Measurements from ENCODE around the gene ZC3H14.
A peak's percentile ranks its signal among the peaks of the same experiment; 100 is the strongest.

The ZC3H14 gene

DNA sequence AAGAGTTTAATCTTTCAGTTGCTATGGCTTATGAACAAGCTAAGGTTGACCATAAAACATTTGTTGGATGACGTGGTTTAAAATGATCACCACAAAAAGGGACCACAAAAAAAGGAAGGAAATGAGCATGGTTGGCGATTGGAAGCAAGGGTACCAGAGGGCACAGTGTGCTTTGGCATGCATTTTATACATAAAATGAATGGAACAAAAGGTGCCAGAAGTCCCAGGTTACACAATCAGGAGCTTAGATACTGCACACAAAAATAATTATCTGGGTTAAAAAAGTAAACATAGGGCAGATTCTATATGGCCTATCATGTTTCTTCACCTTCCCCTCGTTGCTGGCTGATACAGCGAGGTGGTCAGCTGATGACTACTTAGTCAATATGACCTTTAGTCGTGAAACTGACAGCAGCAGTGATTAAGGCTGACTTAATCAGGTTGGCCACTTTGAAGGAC, 50.7 kb downstream of the ZC3H14 start:
- DNase-seq = no peak

DNA sequence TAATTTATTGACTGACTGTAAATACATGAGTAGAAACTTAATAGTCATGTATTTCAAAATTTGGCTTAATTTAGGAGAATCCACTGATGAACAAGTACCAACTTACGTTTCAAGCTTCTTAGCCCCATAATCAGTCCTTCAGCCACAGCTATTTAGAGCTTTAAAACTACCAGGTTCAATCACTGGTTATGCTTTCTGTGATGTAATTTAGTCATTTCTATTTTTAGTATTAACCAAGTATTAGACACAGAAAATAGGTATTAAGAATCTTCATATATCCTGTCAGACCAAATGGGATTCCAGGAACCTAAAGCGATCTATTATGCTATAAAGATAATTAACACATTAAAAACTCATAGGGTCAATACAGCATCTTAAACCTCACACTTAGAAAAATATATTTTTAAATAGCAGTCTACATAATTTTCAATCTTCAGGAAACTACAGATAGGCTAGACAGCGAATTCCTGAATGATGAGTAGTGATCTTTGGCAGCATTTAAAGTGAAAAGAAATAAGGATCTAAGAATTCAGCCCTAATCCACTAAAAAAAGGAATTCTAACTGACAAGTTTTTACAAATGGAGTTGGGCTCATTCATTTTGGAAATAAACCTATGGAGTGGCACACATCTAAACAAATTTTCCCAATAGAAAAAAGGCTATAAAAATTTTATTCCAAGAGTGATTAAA, 51.5 kb downstream of the ZC3H14 start:
- DNase-seq = no peak

DNA sequence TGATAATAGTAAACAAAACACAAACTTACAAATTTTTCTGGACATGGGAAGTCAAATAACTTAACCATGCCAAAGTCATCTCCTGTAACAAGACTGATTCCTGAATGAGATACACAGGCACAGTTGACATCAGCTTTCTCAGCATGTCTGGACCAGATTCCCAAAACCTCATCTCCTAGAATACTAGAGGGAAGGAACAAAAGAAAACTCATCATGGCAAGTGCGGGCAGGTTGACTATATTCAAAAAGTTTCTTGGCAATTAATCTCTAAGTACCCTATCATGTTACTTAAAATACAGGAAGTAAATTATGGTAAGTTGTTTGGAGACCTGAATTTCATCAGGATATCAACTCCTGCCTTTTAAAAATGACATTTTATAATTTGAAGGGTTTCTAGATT, 53.9 kb downstream of the ZC3H14 start:
- no peak for DNase-seq

DNA sequence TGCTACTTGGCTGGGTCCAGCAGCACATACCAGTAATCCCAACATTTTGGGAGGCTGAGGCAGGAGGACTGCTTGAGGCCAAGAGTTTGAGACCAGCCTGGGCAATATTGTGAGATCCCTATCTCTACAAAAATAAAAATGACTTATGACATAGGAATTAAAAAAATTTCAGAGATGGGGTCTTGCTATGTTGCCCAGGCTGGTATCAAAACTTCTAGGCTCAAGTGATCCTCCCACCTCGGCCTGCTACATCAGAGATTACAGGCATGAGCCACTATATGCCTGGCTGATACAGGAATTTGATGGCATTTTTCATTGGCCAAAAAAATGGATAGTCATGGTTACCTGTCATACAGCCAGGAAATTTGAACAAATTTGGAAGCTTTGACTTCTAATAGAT, 54.6 kb downstream of the ZC3H14 start:
- no peak for DNase-seq

DNA sequence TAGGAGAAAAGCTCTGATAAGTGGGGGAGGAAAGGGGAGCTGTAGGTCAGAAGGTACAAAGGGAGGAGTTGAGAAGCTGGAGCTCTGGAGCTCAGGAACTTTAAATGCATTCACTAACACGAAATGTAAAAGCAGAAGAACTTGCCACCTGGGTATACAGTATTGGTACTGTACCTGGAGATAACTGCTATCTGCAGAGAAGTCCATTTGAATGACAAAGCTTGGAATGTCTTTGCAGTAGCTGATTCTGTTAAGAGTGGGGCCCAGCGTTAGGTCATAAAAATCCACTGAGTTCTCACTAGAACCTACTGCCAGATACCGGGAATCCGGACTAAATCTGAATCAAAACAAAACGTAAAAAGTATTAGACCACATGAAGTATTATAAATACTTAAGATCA, 55.6 kb downstream of the ZC3H14 start:
- DNase-seq = no peak

DNA sequence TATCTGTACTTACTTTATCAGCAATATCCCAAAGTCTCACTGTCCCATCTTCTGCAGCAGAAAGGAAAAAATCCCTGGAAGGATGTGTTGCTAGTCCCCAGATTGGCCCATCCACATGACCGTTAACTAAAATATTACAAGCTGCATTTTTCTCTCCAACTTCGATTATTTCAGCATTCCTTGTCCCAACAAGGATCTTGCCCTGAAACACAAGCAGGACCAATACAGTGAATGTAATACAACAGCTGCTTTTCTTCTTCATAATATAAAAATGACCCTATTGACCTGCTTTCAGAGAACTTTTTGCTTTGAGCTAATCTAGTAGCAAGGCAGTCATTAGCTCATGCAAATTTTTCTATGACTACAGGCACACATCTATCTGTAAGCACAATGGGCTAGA, 58.3 kb downstream of the ZC3H14 start:
- no peak for DNase-seq

DNA sequence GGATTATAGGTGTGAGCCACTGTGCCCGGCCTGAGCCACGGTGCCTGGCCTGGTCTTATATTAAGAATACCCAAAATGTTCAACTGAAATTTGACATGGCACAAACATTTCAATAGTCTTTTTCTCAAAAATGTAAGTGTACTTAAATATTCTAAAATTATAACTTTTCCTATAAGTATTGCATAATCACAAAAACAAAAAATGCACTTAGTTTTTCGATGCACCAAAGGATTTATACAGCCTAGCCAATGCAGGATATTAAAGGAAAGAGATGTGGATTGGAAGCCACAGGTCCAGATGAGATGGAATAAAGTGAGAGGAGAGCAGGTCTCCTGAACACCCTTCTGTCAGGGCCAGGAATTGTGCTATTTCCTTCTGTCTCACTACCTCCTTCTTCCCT, 62.8 kb downstream of the ZC3H14 start:
- DNase-seq = no peak

DNA sequence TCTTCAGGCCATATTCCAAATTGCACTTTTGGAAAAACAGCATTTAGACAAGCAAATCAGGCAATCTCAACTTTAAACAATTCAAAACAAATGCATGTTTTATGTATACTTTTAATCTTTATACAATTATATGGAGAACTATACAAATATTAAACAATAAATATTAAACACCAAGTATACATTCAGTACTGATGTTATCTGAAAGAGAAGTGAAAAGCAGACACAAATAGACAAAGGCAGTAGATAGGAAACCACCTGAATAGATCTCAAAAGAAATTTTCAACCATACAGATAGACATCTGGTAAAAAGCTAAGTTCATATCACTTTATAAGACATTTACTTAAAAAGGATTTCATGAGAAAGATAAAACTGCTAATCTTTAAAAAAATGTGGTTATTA, 65.2 kb downstream of the ZC3H14 start:
- no peak for DNase-seq

DNA sequence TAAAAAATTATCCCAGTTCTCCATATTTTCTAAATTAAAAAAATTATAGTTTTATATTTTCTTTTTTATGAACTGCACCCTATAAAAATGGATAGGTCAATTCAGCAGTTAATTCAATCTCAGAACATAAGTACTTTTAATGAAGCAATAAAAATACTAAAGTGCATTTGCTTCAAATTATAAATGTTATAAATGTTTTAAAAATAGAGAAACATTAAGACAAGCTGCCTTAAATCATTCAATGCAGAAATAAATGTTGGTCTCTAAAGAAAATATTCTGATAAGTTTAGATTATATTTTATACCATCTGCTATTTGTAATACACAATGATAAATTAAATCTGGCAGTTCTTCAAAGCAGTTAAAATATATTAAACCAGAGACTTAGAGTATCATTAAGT, 65.6 kb downstream of the ZC3H14 start:
- no peak for DNase-seq

DNA sequence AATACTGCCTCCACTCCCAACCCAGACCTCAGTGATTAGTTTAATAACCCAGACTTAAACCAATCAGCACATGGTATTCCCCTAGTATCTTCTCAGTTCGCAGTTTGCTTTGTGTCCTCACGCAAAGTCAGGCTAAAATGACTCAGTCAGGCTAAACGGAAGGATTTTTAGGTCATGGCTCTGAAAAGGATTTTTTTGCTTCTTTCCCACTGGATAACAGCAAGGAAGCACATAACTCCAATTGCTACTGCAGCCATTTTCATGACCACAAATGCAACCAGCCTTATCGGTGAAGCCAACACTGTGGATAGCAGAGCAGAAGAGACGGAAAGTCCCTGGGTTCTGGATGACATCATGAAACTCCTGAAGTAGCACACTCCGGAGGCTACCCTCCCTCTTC, 67.7 kb downstream of the ZC3H14 start:
- no peak for DNase-seq

DNA sequence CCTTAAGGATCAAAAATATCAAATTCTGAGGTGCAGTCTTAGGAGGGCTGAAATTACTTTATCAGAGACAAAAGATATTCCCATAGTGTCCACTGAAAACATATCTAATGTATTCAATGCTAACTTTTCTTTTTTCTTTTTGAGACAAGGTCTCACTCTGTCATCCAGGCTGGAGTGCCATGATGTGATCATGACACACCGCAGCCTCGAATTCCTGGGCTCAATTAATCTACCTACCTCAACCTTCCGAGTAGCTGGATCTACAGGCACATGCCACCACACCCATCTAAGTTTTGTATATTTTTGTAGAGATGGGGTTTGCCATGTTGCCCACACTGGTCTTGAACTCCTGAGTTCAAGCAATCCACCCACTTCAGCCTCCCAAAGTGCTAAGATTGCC, 68.3 kb downstream of the ZC3H14 start:
- DNase-seq = no peak

DNA sequence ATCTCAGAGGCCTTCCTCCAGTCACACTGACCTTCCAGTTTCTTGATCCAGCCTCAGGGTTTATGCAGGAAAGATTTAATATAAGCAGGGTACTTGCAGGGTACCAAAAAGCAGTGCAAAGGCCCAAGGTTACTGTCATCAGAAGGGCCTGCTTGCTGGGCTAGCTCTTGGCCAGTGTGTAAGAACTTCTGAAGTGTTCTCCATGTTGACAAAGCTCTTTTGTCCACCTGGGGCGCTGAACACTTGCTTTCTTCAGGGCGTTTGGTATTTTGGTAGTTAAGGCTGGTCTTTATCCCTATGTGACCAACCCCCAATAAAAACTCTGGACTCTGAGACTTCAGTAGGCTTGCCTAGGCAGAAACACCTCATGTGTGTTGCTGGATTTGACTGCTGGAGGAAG, 69.7 kb downstream of the ZC3H14 start:
- DNase-seq = no peak

DNA sequence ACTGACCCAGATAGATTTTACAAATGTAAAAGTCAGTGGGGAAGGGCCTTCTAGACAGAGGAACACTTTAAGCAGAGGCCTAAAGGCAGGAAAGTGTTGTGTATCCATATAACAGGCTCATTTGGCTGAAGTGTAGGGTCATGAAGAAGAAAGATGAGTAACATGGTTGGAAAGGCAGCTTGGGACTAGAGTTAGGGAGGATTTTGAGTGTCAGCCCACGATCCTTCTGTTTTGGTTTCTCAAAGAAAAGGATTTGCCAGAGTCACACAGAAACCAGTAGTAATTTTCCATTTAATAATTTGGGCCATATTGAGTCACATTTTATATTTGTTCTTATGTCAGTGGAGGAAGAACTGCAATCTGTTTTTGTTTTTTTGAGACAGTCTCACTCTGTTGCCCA, 76.4 kb downstream of the ZC3H14 start:
- no peak for DNase-seq

DNA sequence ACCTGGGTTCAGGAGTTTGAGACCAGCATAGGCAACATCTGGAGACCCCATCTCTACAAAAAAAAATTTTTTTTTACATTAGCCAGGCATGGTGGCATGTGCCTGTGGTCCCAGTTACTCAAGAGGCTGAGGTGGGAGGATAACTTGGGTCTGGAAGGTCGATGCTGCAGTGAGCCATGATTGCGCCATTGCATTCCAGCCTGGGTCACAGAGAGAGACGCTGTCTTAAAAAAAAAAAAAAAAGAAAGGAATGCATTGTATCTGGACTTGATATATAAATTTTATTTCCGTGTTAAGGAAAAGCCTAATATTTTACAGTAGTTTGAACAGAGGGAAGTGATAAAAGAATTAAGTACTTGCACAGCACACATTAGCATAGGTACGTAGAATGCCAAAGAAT, 97.2 kb downstream of the ZC3H14 start:
- no peak for DNase-seq

DNA sequence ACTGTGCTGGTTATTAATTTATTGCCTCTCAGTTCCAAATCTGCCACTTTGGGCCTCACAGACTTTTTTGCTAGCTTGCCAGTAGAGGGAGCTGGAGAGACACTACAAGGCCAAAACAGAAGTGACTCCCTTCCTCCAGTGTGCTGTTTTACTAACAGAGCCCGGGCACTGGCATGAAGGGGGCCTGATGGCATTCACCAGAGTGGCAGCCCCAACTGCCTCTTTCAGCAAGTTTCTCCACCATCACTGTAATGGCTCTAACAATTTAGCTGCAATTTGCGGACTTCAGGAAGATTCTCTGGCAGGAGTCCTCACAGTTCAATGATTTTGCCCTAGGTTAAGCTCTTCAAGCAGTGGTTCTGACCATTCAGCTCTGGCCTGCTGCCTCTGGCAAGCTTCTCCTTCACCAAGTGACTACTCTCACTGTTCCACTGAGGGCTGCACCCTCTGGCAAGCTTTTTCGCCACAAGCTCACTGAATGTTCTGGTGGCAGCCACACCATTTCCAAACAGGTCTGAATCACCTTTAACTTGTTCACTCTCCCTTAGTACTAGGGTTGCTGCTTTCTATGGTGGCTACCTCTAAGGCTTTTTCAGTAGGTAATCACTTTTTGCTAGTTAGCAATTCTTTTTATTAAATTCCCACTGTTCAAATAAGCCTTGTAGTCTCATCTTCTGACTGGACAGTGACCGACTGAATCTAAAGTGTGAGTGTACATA, 104.9 kb downstream of the ZC3H14 start:
- DNase-seq = peak; percentile 54

DNA sequence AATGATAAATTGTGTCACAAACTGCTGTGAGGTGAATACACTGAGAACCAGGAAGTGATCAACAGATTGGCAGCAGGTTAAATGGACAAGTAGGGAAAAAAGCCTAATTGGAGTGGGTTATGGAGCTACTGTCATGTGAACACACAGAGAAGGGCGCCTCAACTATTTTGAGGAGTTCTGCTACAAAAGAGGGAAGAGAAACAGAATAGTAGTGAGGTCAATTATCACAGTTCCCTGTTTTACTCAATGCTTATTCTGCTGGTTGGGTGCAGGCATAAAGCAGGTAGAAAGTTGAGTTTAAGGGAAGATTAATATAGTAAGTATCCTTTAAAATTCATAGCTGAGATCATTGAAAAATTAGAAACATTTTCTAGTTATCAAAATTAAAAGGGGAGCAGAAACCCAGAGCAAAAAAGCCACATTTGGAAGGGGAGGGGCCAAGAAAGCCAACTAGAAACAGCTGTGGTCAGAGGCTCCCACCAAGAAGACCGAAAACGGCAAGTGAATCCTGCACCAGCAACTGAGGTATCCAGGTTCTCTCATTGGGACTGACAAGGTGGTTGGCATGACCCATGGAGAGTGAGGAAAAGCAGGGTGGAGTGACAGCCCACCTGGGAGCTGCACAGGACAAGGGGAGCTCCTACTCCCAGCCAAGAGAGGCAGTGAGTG, 105.7 kb downstream of the ZC3H14 start:
- DNase-seq = no peak

DNA sequence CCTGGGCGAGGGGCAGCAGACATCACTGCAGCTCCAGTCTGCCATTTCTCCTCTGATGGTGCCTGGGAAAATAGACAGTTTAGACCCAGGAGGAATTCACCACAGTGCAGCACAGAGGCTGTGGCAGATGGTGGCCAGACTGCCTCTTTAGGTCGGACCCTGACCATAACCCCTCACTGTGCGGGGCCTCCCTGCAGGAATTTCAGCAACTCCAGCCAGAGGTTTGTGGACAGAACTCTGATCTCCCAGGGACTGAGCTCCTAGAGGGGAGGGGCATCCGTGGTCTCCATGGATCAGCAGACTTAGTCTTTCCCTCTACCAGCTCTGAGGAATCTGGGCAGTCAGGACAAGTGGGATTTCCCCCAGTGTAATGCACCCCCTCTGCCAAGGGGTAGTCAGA, 106.5 kb downstream of the ZC3H14 start:
- no peak for DNase-seq
